ENCODE results near the gene ATXN7L2. TPM values are rescaled to one million over a fixed set of nuclear protein-coding genes. Genes with fewer than 3 reads are reported as not detected.

The ATXN7L2 gene
- total RNA-seq, 4 donors from 2014 or later, result 2.2 to 3.3 (median 2.7) TPM

DNA sequence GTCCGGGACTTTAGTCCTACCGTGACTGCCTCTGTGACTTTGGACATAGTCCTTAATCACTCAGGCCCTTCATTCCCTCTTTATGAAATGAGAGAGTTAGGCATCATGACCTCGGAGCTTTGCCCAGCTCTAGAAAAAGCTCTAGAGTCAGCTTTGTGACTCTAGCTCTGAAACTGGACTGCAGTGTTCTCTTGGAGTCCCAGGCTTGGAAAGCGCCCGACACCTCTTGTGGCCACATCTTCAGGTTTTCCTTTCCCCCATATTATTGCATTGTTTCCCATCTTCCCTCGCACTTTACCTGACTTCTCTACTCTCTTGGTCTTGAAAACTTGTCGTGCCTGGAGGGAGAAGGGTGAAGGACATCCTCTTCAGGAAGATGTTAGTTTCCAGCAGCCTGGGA is 38.3 kb downstream of the ATXN7L2 start:
- Histone ChIP-seq H3K36me3 (no peaks in the 10 kb centered on the region), H3K4me1 (no peaks in the 10 kb centered on the region), H3K9me3 (no peaks in the 10 kb centered on the region), H3K4me3 (no peak overlapping the region), H3K27ac (replicated peaks in 1 of 4) (no peak overlapping the region), H3K27me3 (peaks cover 0 to 9% (median 0%) of the 10 kb centered on the region in 4 donors)
- TF ChIP-seq POLR2AphosphoS5 (IDR thresholded peaks at IDR 0.05), result no peak
- no peak for TF ChIP-seq POLR2A (IDR thresholded peaks at IDR 0.05; ENCODE audit: low read depth)
- TF ChIP-seq, protein P1, sequence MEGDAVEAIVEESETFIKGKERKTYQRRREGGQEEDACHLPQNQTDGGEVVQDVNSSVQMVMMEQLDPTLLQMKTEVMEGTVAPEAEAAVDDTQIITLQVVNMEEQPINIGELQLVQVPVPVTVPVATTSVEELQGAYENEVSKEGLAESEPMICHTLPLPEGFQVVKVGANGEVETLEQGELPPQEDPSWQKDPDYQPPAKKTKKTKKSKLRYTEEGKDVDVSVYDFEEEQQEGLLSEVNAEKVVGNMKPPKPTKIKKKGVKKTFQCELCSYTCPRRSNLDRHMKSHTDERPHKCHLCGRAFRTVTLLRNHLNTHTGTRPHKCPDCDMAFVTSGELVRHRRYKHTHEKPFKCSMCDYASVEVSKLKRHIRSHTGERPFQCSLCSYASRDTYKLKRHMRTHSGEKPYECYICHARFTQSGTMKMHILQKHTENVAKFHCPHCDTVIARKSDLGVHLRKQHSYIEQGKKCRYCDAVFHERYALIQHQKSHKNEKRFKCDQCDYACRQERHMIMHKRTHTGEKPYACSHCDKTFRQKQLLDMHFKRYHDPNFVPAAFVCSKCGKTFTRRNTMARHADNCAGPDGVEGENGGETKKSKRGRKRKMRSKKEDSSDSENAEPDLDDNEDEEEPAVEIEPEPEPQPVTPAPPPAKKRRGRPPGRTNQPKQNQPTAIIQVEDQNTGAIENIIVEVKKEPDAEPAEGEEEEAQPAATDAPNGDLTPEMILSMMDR (IDR thresholded peaks at IDR 0.05), result no peak
- no peak for TF ChIP-seq EP300 (IDR thresholded peaks at IDR 0.05)
- 96% methylated on average over 7 of the region's 7 CpGs for WGBS
- DNase-seq (ENCODE audit: extremely low spot score), result no peak
- intact Hi-C loops (cut with DNase I), result no loop called here

DNA sequence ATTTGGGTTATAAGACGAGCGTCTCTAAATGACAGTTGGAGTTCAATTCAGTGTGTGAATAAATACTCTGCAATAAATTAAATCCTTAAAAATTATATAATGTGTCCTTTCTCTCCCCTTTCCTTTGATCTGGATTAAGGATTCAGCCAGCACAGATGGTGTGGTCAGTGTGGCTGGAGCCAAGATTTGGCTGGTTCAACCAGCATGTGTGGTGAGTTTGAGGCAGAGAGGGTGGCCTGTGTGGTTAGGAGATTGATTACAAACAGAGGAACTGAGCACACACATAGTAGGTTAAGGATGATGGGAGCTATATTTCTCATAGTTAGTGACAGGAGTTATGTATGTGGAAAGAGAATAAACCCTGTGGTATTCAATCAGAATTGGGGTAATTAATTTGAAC is 40.0 kb downstream of the ATXN7L2 start:
- Histone ChIP-seq H3K4me1 (no peaks in the 10 kb centered on the region), H3K9me3 (no peaks in the 10 kb centered on the region), H3K4me3 (no peak overlapping the region), H3K27ac (replicated peaks in 1 of 4) (no peak overlapping the region), H3K36me3 (no peaks in the 10 kb centered on the region), H3K27me3 (peaks cover 0 to 9% (median 0%) of the 10 kb centered on the region in 4 donors)
- intact Hi-C loops (cut with DNase I), result no loop called here
- no peak for TF ChIP-seq POLR2A (IDR thresholded peaks at IDR 0.05; ENCODE audit: low read depth)
- TF ChIP-seq, protein P1 (IDR thresholded peaks at IDR 0.05), result no peak
- TF ChIP-seq POLR2AphosphoS5 (IDR thresholded peaks at IDR 0.05), result no peak
- TF ChIP-seq EP300 (IDR thresholded peaks at IDR 0.05), result no peak
- no peak for DNase-seq (ENCODE audit: extremely low spot score)
- WGBS, result 88% methylated on average over 2 of the region's 2 CpGs

DNA sequence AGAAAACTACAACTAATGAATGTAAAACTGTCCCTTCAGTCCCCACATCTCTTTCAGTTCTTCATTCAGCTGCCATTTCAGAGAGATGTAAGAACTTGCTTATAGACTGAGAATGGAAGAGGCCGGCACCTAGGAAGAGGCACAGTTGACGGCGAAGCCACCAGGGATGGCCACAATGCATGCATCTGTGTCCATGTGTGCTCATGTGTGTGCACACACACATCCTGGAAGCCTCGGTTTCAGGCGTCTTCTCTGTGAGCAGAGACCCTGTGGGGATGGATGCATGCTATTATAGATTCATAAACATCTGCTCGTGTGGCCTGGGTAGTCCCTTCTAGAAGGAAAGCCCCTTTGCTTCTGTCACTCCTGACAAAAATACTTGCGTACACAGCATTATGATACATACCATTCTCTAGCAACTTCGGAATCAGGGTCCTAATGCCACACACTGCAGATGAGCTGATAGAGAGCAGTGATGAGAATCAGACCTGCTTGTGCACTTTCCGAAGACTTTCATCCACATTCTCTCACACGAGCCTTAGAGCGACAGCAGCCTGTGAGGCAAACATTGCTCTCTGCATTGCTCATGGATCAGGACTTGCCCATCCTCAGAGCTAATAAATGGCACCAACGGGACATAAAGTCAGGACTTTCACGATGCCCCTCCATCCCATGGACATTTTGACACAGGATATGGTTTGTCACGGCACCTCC is 43.5 kb downstream of the ATXN7L2 start:
- H3K4me3 ChIP-seq, result no peak overlapping the region
- H3K9me3 ChIP-seq, result no peaks in the 10 kb centered on the region
- H3K27ac ChIP-seq (replicated peaks in 1 of 4), result no peak overlapping the region
- no peak for TF ChIP-seq POLR2AphosphoS5 (IDR thresholded peaks at IDR 0.05)
- peaks cover 7 to 21% (median 10%) of the 10 kb centered on the region in 4 donors for H3K4me1 ChIP-seq
- intact Hi-C loops (cut with DNase I), result no loop called here
- H3K36me3 ChIP-seq, result no peaks in the 10 kb centered on the region
- H3K27me3 ChIP-seq, result no peaks in the 10 kb centered on the region
- DNase-seq (ENCODE audit: extremely low spot score), result no peak
- 73% methylated on average over 14 of the region's 14 CpGs for WGBS

DNA sequence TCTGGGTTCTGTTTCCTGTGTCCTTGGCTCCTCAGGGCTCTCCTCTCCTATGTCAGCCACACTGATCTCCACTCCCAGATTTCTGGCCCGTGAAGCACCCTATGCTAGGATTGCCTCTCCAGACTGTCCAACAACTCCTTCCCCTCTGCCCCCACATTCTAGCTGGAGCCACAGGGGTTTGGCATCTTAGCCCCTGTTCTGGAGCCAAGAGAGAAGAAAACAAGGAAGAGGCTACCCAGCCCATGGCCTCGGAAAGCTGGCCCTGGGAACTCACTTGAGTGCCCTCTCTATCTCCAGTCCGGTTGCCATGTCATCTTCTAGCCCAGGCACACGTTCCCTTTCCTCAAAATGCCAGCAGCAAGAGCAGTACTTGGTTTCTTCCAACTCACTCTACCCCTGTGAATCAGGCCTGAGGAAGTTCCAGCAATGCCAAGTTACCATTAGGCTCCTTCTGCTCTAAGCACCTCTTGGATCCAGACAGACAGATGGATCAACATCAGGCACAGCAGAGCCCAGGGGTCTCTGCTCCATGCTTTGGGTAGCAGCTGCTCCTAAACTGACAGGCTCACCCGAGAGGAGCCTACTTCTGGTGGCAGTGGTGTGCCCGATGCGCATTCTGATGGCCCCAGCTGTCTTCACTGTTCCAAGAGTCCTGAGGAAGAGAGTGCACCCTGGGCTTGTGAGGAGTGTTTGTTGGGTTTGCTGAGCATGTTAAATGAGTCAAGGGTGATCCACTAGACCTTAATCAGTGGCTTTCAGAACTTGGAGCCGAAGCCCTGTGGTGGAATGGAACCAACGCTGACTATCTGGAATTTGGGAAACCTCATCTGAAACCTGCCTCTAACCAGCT is 44.4 kb downstream of the ATXN7L2 start:
- no peak for DNase-seq (ENCODE audit: extremely low spot score)
- H3K27me3 ChIP-seq, result no peaks in the 10 kb centered on the region
- H3K36me3 ChIP-seq, result no peaks in the 10 kb centered on the region
- no peak for TF ChIP-seq POLR2A (IDR thresholded peaks at IDR 0.05; ENCODE audit: low read depth)
- H3K9me3 ChIP-seq, result no peaks in the 10 kb centered on the region
- peaks cover 15 to 29% (median 18%) of the 10 kb centered on the region in 4 donors for H3K4me1 ChIP-seq
- intact Hi-C loops (cut with DNase I), result no loop called here
- no peak overlapping the region for H3K4me3 ChIP-seq
- 78% methylated on average over 6 of the region's 9 CpGs for WGBS
- no peak overlapping the region for H3K27ac ChIP-seq (replicated peaks in 1 of 4)

DNA sequence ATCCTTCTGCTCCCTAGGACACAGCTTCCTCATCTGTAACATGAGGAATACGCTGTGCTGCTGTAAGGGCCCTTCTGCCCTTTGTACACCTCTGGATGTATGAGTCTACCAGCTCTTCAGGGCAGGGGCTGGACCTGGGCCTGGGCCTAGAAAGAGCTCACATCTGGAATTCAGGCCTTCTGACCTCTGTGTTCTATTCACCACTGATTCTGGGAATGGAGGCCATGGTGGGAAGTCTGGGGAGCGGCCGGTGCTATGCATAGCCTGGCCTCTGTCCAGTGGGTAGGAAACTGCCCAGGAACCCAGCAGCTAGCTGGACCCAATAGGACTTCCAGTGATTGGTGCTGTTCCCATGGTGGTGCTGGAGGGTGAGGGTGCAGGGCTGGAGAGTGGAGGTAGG is 45.0 kb downstream of the ATXN7L2 start:
- 95% methylated on average over 3 of the region's 3 CpGs for WGBS
- no peaks in the 10 kb centered on the region for H3K27me3 ChIP-seq
- no peaks in the 10 kb centered on the region for H3K36me3 ChIP-seq
- peaks cover 15 to 29% (median 18%) of the 10 kb centered on the region in 4 donors for H3K4me1 ChIP-seq
- intact Hi-C loops (cut with DNase I), result no loop called here
- TF ChIP-seq POLR2AphosphoS5 (IDR thresholded peaks at IDR 0.05) (no peak), EP300 (IDR thresholded peaks at IDR 0.05) (no peak), POLR2A (IDR thresholded peaks at IDR 0.05; ENCODE audit: low read depth) (no peak)
- TF ChIP-seq, protein P1 (IDR thresholded peaks at IDR 0.05), result no peak
- DNase-seq (ENCODE audit: extremely low spot score), result no peak
- H3K27ac ChIP-seq (replicated peaks in 1 of 4), result no peak overlapping the region
- H3K4me3 ChIP-seq, result no peak overlapping the region
- H3K9me3 ChIP-seq, result no peaks in the 10 kb centered on the region

Measured in esophagus muscularis mucosa (tissue), 4 donors.